ENCODE data around the gene EDN3.
"Not testable (repeated sequence)": the region's sequence is repeated elsewhere in the genome, so short reads cannot be mapped to it uniquely, and the experiment has no call there.

Gene EDN3

GRCh38 chr20:59340201-59340885 is 39.9 kb downstream of the EDN3 start:
- H3K27me3 ChIP-seq (ENCODE audit: low read length) = no peaks in the 10 kb centered on the region
- H3K4me3 ChIP-seq (ENCODE audit: insufficient read depth, low read length, poor library complexity, severe bottlenecking) = no peak overlapping the region
- TF ChIP-seq CTCF (IDR thresholded peaks at IDR 0.05; ENCODE audit: insufficient read depth, low read length, poor library complexity, severe bottlenecking) (no peak), EZH2phosphoT487 (conservative IDR thresholded peaks at IDR 0.05; ENCODE audit: low read length) (no peak)
- no peaks in the 10 kb centered on the region for H3F3A ChIP-seq (ENCODE audit: insufficient read depth)
- H3K27ac ChIP-seq (ENCODE audit: low read depth, low read length) = no peak overlapping the region
- H3K4me2 ChIP-seq (ENCODE audit: low read depth, low read length, poor library complexity, severe bottlenecking) = no peak overlapping the region
- H3K9me2 ChIP-seq (replicated peaks; ENCODE audit: insufficient read depth, low read length) = no peaks in the 10 kb centered on the region
- no peak overlapping the region for H2AFZ ChIP-seq (ENCODE audit: low read depth, low read length, severe bottlenecking)
- H3K9me3 ChIP-seq (ENCODE audit: insufficient read depth, low read length) = no peaks in the 10 kb centered on the region
- no peak overlapping the region for H3K9ac ChIP-seq (ENCODE audit: low read length)
- H4K20me1 ChIP-seq (ENCODE audit: low read depth, low read length) = no peaks in the 10 kb centered on the region
- no peaks in the 10 kb centered on the region for H3K79me2 ChIP-seq (ENCODE audit: insufficient read depth, low read length)
- H3K36me3 ChIP-seq (ENCODE audit: low read length) = no peaks in the 10 kb centered on the region

GRCh38 chr20:59341285-59342022 is 41.0 kb downstream of the EDN3 start:
- not testable (repeated sequence) for H3K9ac ChIP-seq (ENCODE audit: low read length); H2AFZ ChIP-seq (ENCODE audit: low read depth, low read length, severe bottlenecking); H3K9me3 ChIP-seq (ENCODE audit: insufficient read depth, low read length); H3K79me2 ChIP-seq (ENCODE audit: insufficient read depth, low read length); H3K4me3 ChIP-seq (ENCODE audit: insufficient read depth, low read length, poor library complexity, severe bottlenecking); H3K9me2 ChIP-seq (replicated peaks; ENCODE audit: insufficient read depth, low read length); H3K36me3 ChIP-seq (ENCODE audit: low read length); H3K27me3 ChIP-seq (ENCODE audit: low read length); H3K4me2 ChIP-seq (ENCODE audit: low read depth, low read length, poor library complexity, severe bottlenecking); H4K20me1 ChIP-seq (ENCODE audit: low read depth, low read length); H3F3A ChIP-seq (ENCODE audit: insufficient read depth); H3K27ac ChIP-seq (ENCODE audit: low read depth, low read length)

- H3K4me3 ChIP-seq (ENCODE audit: insufficient read depth, low read length, poor library complexity, severe bottlenecking) = no peak overlapping the region
- H3F3A ChIP-seq (ENCODE audit: insufficient read depth) = no peaks in the 10 kb centered on the region
- no peaks in the 10 kb centered on the region for H3K27me3 ChIP-seq (ENCODE audit: low read length)
- no peaks in the 10 kb centered on the region for H4K20me1 ChIP-seq (ENCODE audit: low read depth, low read length)
- no peaks in the 10 kb centered on the region for H3K79me2 ChIP-seq (ENCODE audit: insufficient read depth, low read length)
- H3K36me3 ChIP-seq (ENCODE audit: low read length) = no peaks in the 10 kb centered on the region
- H3K9me2 ChIP-seq (replicated peaks; ENCODE audit: insufficient read depth, low read length) = no peaks in the 10 kb centered on the region
- no peaks in the 10 kb centered on the region for H3K9me3 ChIP-seq (ENCODE audit: insufficient read depth, low read length)
- no peak overlapping the region for H2AFZ ChIP-seq (ENCODE audit: low read depth, low read length, severe bottlenecking)
- TF ChIP-seq EZH2phosphoT487 (conservative IDR thresholded peaks at IDR 0.05; ENCODE audit: low read length) (no peak), CTCF (IDR thresholded peaks at IDR 0.05; ENCODE audit: insufficient read depth, low read length, poor library complexity, severe bottlenecking) (no peak)
- no peak overlapping the region for H3K27ac ChIP-seq (ENCODE audit: low read depth, low read length)
- H3K4me2 ChIP-seq (ENCODE audit: low read depth, low read length, poor library complexity, severe bottlenecking) = no peak overlapping the region
- no peak overlapping the region for H3K9ac ChIP-seq (ENCODE audit: low read length)
Observed at GRCh38 chr20:59342023-59342957, 41.9 kb downstream of the EDN3 start.
